ENCODE data around the gene P2RX4. TPM values are rescaled to one million over a fixed set of nuclear protein-coding genes. Genes with fewer than 3 reads are reported as not detected.
"Not testable (repeated sequence)": the region's sequence is repeated elsewhere in the genome, so short reads cannot be mapped to it uniquely, and the experiment has no call there.

P2RX4 gene
- total and polyA plus RNA-seq, 7 experiments from 2014 or later, result 34.1 to 56.9 (median 42.0) TPM

DNA sequence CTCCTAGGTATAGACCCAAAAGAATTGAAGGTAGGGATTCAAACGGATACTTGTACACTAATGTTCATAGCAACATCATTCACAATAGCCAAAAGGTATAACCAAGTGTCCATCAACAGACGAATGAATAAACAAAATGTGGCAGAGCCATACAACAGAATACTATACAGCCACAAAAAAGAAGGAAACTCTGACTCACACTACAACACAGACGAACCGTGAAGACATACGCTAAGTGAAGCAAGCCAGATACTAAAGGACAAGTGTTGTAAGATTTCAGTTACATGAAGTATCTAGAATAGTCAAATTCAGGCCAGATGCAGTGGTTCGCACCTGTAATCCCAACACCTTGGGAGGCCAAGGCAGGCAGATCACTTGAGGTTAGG is 67.4 kb downstream of the P2RX4 start:
- no peak overlapping the region for H3K27ac ChIP-seq (ENCODE audit: low read depth, low read length)
- no peaks in the 10 kb centered on the region for H3K9me3 ChIP-seq (ENCODE audit: control insufficient read depth in 2 of 3, low read length in 3 of 3)
- Mint-ChIP-seq H3K27me3 (no peaks in the 10 kb centered on the region), H3K27ac (no peak overlapping the region), H3K4me3 (no peak overlapping the region), H3K36me3 (peaks cover 0 to 26% (median 15%) of the 10 kb centered on the region in 5 donors), H3K9me3 (no peaks in the 10 kb centered on the region), H3K4me1 (peaks cover 0 to 8% (median 0%) of the 10 kb centered on the region in 7 donors)
- peak; percentile 29 for ATAC-seq
- H3K36me3 ChIP-seq (ENCODE audit: control insufficient read depth in 2 of 3, insufficient read depth in 3 of 3, low read length in 3 of 3), result peaks cover 0 to 18% (median 3%) of the 10 kb centered on the region in 3 experiments
- H3K4me1 ChIP-seq (ENCODE audit: control insufficient read depth in 2 of 2, insufficient read depth in 2 of 2, low read length in 2 of 2), result no peaks in the 10 kb centered on the region
- ChIA-PET POLR2A (interaction anchor here (1.0 kb wide), 1 partner anchor 36 kb away, joined by 3 read pairs; no protein-coding TSS in a partner anchor), CTCF (no interaction called here)
- no peaks in the 10 kb centered on the region for H3K27me3 ChIP-seq (ENCODE audit: control insufficient read depth in 2 of 2, insufficient read depth in 2 of 2, low read length in 2 of 2)
- intact Hi-C loops (cut with micrococcal nuclease), result no loop called here
- DNase-seq, result no peak
- H3K4me3 ChIP-seq (ENCODE audit: low read length), result no peak overlapping the region

GRCh38 chr12:121278169-121279070 is 68.5 kb downstream of the P2RX4 start:
- H3K36me3 Mint-ChIP-seq, result peaks cover 0 to 21% (median 13%) of the 10 kb centered on the region in 5 donors
- no peaks in the 10 kb centered on the region for H3K9me3 Mint-ChIP-seq
- H3K4me3 Mint-ChIP-seq, result no peak overlapping the region
- ChIA-PET CTCF (no interaction called here), POLR2A (no interaction called here)
- peaks cover 0 to 5% (median 0%) of the 10 kb centered on the region in 7 donors for H3K4me1 Mint-ChIP-seq
- ATAC-seq, result peak; percentile 66
- Histone ChIP-seq H3K27me3 (ENCODE audit: control insufficient read depth in 2 of 2, insufficient read depth in 2 of 2, low read length in 2 of 2) (no peaks in the 10 kb centered on the region), H3K36me3 (ENCODE audit: control insufficient read depth in 2 of 3, insufficient read depth in 3 of 3, low read length in 3 of 3) (peaks cover 0 to 18% (median 0%) of the 10 kb centered on the region in 3 experiments), H3K27ac (ENCODE audit: low read depth, low read length) (no peak overlapping the region), H3K9me3 (ENCODE audit: control insufficient read depth in 2 of 3, low read length in 3 of 3) (no peaks in the 10 kb centered on the region), H3K4me3 (ENCODE audit: low read length) (no peak overlapping the region), H3K4me1 (ENCODE audit: control insufficient read depth in 2 of 2, insufficient read depth in 2 of 2, low read length in 2 of 2) (no peaks in the 10 kb centered on the region)
- intact Hi-C loops (cut with micrococcal nuclease), result no loop called here
- no peak overlapping the region for H3K27ac Mint-ChIP-seq
- DNase-seq, result no peak
- H3K27me3 Mint-ChIP-seq, result no peaks in the 10 kb centered on the region

DNA sequence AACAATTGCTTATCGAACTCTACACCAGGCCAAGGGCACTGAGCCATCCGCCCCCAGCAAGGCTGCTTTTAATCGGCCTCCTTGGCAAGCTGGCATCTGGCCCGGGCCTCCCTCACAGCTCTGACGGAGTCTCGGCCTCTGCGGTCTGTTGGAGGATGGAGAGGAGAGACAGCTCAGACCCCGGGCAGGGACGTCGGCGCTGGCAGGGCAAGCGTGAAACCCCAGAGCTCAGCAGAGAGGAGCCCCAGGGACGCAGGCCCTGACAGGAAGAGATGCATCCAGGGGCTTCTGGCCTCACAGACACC is 69.1 kb downstream of the P2RX4 start:
- Mint-ChIP-seq H3K27me3 (no peaks in the 10 kb centered on the region), H3K9me3 (no peaks in the 10 kb centered on the region), H3K27ac (no peak overlapping the region), H3K36me3 (peaks cover 0 to 18% (median 10%) of the 10 kb centered on the region in 5 donors), H3K4me1 (peaks cover 0 to 5% (median 0%) of the 10 kb centered on the region in 7 donors), H3K4me3 (no peak overlapping the region)
- Histone ChIP-seq H3K9me3 (ENCODE audit: control insufficient read depth in 2 of 3, low read length in 3 of 3) (no peaks in the 10 kb centered on the region), H3K27ac (ENCODE audit: low read depth, low read length) (no peak overlapping the region), H3K4me1 (ENCODE audit: control insufficient read depth in 2 of 2, insufficient read depth in 2 of 2, low read length in 2 of 2) (no peaks in the 10 kb centered on the region), H3K27me3 (ENCODE audit: control insufficient read depth in 2 of 2, insufficient read depth in 2 of 2, low read length in 2 of 2) (no peaks in the 10 kb centered on the region), H3K4me3 (ENCODE audit: low read length) (no peak overlapping the region), H3K36me3 (ENCODE audit: control insufficient read depth in 2 of 3, insufficient read depth in 3 of 3, low read length in 3 of 3) (peaks cover 0 to 12% (median 0%) of the 10 kb centered on the region in 3 experiments)
- ChIA-PET CTCF (no interaction called here), POLR2A (no interaction called here)
- ATAC-seq (no peak), DNase-seq (no peak)
- intact Hi-C loops (cut with micrococcal nuclease), result no loop called here

DNA sequence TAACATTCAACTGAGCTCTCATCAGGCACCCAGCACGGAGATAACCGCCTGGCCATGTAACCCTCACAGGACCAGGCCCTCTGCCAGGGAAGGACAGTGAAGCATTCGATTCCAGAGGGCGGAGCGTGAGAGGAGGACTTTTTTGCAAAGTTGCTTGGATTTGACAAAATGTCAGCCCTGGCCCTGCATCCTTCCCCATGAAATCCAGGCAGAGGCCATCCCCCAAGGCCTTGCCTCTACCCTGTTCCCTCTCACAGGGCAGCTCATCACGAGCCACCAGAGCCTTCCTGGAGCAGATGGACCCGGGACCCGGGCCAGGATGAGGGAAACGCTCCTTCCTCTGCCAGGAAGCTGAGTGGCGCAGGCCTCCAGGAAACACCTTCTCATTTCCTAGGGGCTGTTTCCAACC is 69.6 kb downstream of the P2RX4 start:
- no peak for DNase-seq
- Mint-ChIP-seq H3K9me3 (no peaks in the 10 kb centered on the region), H3K27ac (no peak overlapping the region), H3K4me3 (no peak overlapping the region), H3K4me1 (peaks cover 0 to 5% (median 0%) of the 10 kb centered on the region in 7 donors), H3K36me3 (peaks cover 0 to 18% (median 10%) of the 10 kb centered on the region in 5 donors), H3K27me3 (no peaks in the 10 kb centered on the region)
- intact Hi-C loops (cut with micrococcal nuclease), result no loop called here
- ATAC-seq, result no peak
- CTCF ChIA-PET, result no interaction called here
- no peak overlapping the region for H3K27ac ChIP-seq (ENCODE audit: low read depth, low read length)
- no peaks in the 10 kb centered on the region for H3K27me3 ChIP-seq (ENCODE audit: control insufficient read depth in 2 of 2, insufficient read depth in 2 of 2, low read length in 2 of 2)
- POLR2A ChIA-PET, result no interaction called here
- H3K36me3 ChIP-seq (ENCODE audit: control insufficient read depth in 2 of 3, insufficient read depth in 3 of 3, low read length in 3 of 3), result peaks cover 0 to 8% (median 0%) of the 10 kb centered on the region in 3 experiments
- H3K9me3 ChIP-seq (ENCODE audit: control insufficient read depth in 2 of 3, low read length in 3 of 3), result no peaks in the 10 kb centered on the region
- H3K4me1 ChIP-seq (ENCODE audit: control insufficient read depth in 2 of 2, insufficient read depth in 2 of 2, low read length in 2 of 2), result no peaks in the 10 kb centered on the region
- H3K4me3 ChIP-seq (ENCODE audit: low read length), result no peak overlapping the region

- H3K27me3 Mint-ChIP-seq; H3K27ac ChIP-seq (ENCODE audit: low read depth, low read length); H3K4me1 Mint-ChIP-seq; H3K27ac Mint-ChIP-seq; H3K4me3 ChIP-seq (ENCODE audit: low read length); POLR2A ChIA-PET; H3K9me3 Mint-ChIP-seq; intact Hi-C loops (cut with micrococcal nuclease); H3K9me3 ChIP-seq (ENCODE audit: control insufficient read depth in 2 of 3, low read length in 3 of 3); H3K4me3 Mint-ChIP-seq; CTCF ChIA-PET; H3K36me3 ChIP-seq (ENCODE audit: control insufficient read depth in 2 of 3, insufficient read depth in 3 of 3, low read length in 3 of 3); H3K4me1 ChIP-seq (ENCODE audit: control insufficient read depth in 2 of 2, insufficient read depth in 2 of 2, low read length in 2 of 2); DNase-seq; ATAC-seq; H3K27me3 ChIP-seq (ENCODE audit: control insufficient read depth in 2 of 2, insufficient read depth in 2 of 2, low read length in 2 of 2): not testable (repeated sequence)
- H3K36me3 Mint-ChIP-seq, result peaks cover 0 to 18% (median 9%) of the 10 kb centered on the region in 5 donors
Measured at GRCh38 chr12:121280531-121280930, 70.6 kb downstream of the P2RX4 start.

GRCh38 chr12:121281116-121281515 is 71.2 kb downstream of the P2RX4 start:
- H3K27me3 ChIP-seq (ENCODE audit: control insufficient read depth in 2 of 2, insufficient read depth in 2 of 2, low read length in 2 of 2), result not testable (repeated sequence)

More at GRCh38 chr12:121281116-121281515, 71.2 kb downstream of the P2RX4 start:
- H3K4me1 Mint-ChIP-seq; CTCF ChIA-PET; H3K9me3 Mint-ChIP-seq; H3K4me3 ChIP-seq (ENCODE audit: low read length); H3K27me3 Mint-ChIP-seq; POLR2A ChIA-PET; H3K27ac Mint-ChIP-seq; H3K4me1 ChIP-seq (ENCODE audit: control insufficient read depth in 2 of 2, insufficient read depth in 2 of 2, low read length in 2 of 2); ATAC-seq; H3K36me3 ChIP-seq (ENCODE audit: control insufficient read depth in 2 of 3, insufficient read depth in 3 of 3, low read length in 3 of 3); DNase-seq; intact Hi-C loops (cut with micrococcal nuclease); H3K4me3 Mint-ChIP-seq; H3K27ac ChIP-seq (ENCODE audit: low read depth, low read length); H3K9me3 ChIP-seq (ENCODE audit: control insufficient read depth in 2 of 3, low read length in 3 of 3): not testable (repeated sequence)
- peaks cover 0 to 18% (median 7%) of the 10 kb centered on the region in 5 donors for H3K36me3 Mint-ChIP-seq

All from naive thymus-derived CD4-positive, alpha-beta T cell (primary cell).